ENCODE results near the gene DCC. TPM values are rescaled to one million over a fixed set of nuclear protein-coding genes. Genes with fewer than 3 reads are reported as not detected.

The DCC gene
- total RNA-seq, 1 donor from 2014 or later = not detected

DNA sequence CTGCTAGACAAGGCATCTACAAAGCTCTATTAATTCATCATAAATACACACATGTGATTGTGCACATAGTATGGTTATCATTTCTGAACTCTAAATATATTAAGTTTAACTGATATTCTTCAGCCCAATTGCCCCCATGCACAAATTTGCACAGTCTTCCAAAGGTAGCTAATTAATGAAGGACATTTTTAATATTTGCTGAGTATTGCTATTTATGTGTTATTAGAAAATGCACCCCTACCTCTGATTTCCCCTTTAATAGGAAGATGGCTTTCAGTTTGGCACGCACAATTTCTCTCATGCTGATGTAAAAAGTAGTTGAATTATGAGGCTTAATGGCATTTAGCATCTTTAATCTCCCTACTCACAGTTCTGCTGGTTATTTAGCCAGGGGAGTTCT lies 242.1 kb downstream of the DCC start:
- Mint-ChIP-seq H3K27me3 (ENCODE audit: low read depth) (no peaks in the 10 kb centered on the region), H3K36me3 (ENCODE audit: low read depth) (no peaks in the 10 kb centered on the region), H3K27ac (ENCODE audit: unreplicated experiment) (no peak overlapping the region), H3K4me1 (ENCODE audit: low read depth) (no peaks in the 10 kb centered on the region), H3K9me3 (ENCODE audit: low read depth) (peaks cover 3% of the 10 kb centered on the region), H3K4me3 (ENCODE audit: unreplicated experiment) (no peak overlapping the region)
- TF ChIP-seq, protein P1, sequence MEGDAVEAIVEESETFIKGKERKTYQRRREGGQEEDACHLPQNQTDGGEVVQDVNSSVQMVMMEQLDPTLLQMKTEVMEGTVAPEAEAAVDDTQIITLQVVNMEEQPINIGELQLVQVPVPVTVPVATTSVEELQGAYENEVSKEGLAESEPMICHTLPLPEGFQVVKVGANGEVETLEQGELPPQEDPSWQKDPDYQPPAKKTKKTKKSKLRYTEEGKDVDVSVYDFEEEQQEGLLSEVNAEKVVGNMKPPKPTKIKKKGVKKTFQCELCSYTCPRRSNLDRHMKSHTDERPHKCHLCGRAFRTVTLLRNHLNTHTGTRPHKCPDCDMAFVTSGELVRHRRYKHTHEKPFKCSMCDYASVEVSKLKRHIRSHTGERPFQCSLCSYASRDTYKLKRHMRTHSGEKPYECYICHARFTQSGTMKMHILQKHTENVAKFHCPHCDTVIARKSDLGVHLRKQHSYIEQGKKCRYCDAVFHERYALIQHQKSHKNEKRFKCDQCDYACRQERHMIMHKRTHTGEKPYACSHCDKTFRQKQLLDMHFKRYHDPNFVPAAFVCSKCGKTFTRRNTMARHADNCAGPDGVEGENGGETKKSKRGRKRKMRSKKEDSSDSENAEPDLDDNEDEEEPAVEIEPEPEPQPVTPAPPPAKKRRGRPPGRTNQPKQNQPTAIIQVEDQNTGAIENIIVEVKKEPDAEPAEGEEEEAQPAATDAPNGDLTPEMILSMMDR (IDR thresholded peaks at IDR 0.05) = no peak
- no peak for DNase-seq (ENCODE audit: low spot score)

DNA sequence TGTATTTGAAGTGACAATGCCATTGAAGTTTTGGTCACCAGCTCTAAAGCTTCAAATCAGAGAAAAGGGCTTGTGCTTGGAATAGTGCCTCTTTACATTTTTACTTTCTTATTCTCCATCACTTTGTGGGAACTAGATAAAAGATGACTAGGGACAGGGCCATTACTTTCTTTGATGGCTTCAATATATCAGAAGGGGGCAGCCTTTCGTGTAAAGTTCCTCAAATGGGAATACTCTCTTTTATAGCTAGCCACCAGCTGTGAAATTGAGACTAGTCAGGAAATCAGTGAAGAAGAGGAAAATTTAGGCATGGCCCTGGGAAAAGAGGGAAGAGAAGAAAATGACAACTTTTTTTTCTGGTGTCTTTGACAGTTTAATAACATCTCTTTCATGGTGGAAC lies 242.5 kb downstream of the DCC start:
- Mint-ChIP-seq H3K9me3 (ENCODE audit: low read depth) (peaks cover 3% of the 10 kb centered on the region), H3K27ac (ENCODE audit: unreplicated experiment) (no peak overlapping the region), H3K27me3 (ENCODE audit: low read depth) (no peaks in the 10 kb centered on the region), H3K4me1 (ENCODE audit: low read depth) (no peaks in the 10 kb centered on the region), H3K4me3 (ENCODE audit: unreplicated experiment) (no peak overlapping the region), H3K36me3 (ENCODE audit: low read depth) (no peaks in the 10 kb centered on the region)
- DNase-seq (ENCODE audit: low spot score) = no peak
- TF ChIP-seq, protein P1 (IDR thresholded peaks at IDR 0.05) = no peak

DNA sequence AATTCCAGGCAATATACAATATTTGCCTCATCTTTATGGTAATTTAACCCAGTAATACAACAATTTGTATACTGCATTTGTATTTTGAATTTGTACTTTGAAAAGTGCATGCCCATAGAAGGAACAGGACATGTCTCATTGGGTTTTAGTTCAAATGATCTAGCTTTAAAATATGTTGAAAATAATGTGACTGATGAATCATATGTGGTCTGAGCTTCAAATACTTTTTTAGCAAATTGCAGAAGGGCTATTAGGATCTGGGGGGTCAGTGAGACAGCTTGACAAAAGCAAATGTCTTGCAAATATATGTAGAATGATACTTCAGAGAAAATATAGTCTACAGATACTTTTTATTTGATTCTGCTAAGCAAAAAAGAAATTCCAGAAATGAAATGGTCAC lies 248.9 kb downstream of the DCC start:
- no peak overlapping the region for H3K4me3 Mint-ChIP-seq (ENCODE audit: unreplicated experiment)
- DNase-seq (ENCODE audit: low spot score) = no peak
- TF ChIP-seq, protein P1 (IDR thresholded peaks at IDR 0.05) = no peak
- no peaks in the 10 kb centered on the region for H3K27me3 Mint-ChIP-seq (ENCODE audit: low read depth)
- H3K36me3 Mint-ChIP-seq (ENCODE audit: low read depth) = no peaks in the 10 kb centered on the region
- H3K27ac Mint-ChIP-seq (ENCODE audit: unreplicated experiment) = no peak overlapping the region
- no peaks in the 10 kb centered on the region for H3K4me1 Mint-ChIP-seq (ENCODE audit: low read depth)
- H3K9me3 Mint-ChIP-seq (ENCODE audit: low read depth) = peaks cover 7% of the 10 kb centered on the region

DNA sequence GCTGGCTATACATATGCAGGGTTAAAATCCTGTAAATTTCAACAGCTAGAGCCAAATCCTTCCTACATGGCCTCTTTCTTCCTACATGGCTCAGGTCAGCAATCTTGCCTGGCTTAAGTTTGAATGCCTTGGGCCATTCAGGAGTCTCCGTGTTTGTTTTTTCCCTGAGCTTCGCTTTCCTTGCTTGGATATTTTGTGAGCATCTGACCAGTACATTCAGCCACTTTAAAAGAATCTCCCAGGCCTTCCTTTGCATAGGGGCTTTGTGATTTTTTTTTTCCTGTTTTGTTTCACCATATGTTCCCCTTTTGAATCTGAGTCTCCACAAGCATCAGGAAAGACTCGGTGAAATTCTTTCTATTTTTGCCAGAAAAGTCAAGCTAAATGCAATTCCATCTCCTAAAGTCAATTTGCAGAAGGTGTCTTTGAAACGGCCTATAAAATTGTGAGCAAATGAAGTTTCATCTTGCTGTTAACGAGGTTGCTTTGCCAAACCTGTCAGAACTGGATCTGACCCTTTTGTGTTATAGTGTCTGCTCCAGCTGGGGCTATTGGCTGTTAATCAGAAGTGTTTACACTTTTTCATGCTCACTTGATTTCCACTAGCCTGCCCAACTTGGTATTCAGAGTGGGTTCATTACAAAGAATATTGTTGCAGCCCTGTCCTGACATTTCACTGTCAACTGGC lies 256.9 kb downstream of the DCC start:
- Mint-ChIP-seq H3K4me1 (ENCODE audit: low read depth) (no peaks in the 10 kb centered on the region), H3K27me3 (ENCODE audit: low read depth) (no peaks in the 10 kb centered on the region), H3K27ac (ENCODE audit: unreplicated experiment) (no peak overlapping the region), H3K4me3 (ENCODE audit: unreplicated experiment) (no peak overlapping the region), H3K36me3 (ENCODE audit: low read depth) (no peaks in the 10 kb centered on the region), H3K9me3 (ENCODE audit: low read depth) (peaks cover 13% of the 10 kb centered on the region)
- TF ChIP-seq, protein P1 (IDR thresholded peaks at IDR 0.05) = no peak
- no peak for DNase-seq (ENCODE audit: low spot score)

DNA sequence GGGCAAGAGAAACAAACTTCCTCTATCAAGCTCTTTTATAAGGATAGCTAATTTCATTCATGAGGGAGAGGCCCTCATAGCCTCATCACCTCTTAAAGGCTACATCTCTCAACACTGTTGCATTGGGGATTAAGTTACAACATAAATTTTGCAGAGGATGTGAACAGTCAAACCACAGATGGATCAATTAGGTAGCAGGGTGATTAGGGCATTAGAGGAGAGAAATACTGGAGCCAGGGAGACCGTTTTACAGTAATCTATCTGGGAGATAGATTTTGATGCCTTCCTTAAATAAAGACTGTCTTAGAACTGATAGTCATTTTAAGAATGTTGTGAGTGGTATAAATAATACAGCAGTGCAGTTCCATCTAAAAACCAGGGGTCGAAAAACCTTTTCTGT lies 258.9 kb downstream of the DCC start:
- peaks cover 1% of the 10 kb centered on the region for H3K27me3 Mint-ChIP-seq (ENCODE audit: low read depth)
- H3K36me3 Mint-ChIP-seq (ENCODE audit: low read depth) = no peaks in the 10 kb centered on the region
- H3K4me1 Mint-ChIP-seq (ENCODE audit: low read depth) = no peaks in the 10 kb centered on the region
- peaks cover 9% of the 10 kb centered on the region for H3K9me3 Mint-ChIP-seq (ENCODE audit: low read depth)
- TF ChIP-seq, protein P1 (IDR thresholded peaks at IDR 0.05) = no peak
- no peak for DNase-seq (ENCODE audit: low spot score)
- H3K27ac Mint-ChIP-seq (ENCODE audit: unreplicated experiment) = no peak overlapping the region
- H3K4me3 Mint-ChIP-seq (ENCODE audit: unreplicated experiment) = no peak overlapping the region

Measured in chondrocyte (in vitro differentiated cells).